ENCODE measurements around the gene UBE2I.

DNA sequence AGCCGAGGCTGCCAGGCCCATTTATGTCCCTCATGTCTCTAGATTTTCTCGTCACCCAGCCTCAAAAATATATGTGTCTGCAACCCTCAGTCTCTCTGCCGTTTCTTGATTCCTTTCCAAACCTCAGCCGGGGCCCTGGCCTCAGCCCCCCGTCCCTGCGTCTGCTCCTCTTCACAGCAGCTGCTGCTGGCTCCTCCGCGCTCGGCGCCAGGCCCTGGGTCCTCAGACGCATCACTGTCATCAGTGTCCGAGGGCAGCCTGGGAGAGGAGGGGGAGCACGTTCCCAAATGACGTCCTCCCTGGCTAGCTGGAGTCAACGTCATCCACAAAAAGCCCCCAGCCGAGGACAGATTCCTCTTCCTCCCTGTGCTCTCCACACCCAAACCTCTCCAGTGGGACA, 39.9 kb downstream of the UBE2I start:
- TF ChIP-seq ZNF274 (IDR thresholded peaks at IDR 0.05; ENCODE audit: low read depth, low read length) (no peak), SUZ12 (IDR thresholded peaks at IDR 0.05; ENCODE audit: extremely low read depth, insufficient read depth, insufficient read length) (no peak)
